ENCODE results near the gene DENND6B.

DENND6B gene

GRCh38 chr22:50276143-50276542 lies 50.7 kb downstream of the DENND6B start:
- TF ChIP-seq CTCF (IDR thresholded peaks at IDR 0.05) = no peak

- TF ChIP-seq CTCF (IDR thresholded peaks at IDR 0.05) = no peak
These were observed 51.4 kb downstream of the DENND6B start for GRCh38 chr22:50275181-50276055.

GRCh38 chr22:50274771-50275170 lies 52.0 kb downstream of the DENND6B start:
- no peak for TF ChIP-seq CTCF (IDR thresholded peaks at IDR 0.05)

- TF ChIP-seq CTCF (IDR thresholded peaks at IDR 0.05) = peak; percentile 32; the same call in 1 of the 2 replicates
These were observed 52.5 kb downstream of the DENND6B start for GRCh38 chr22:50274311-50274710.

- TF ChIP-seq CTCF (IDR thresholded peaks at IDR 0.05) = no peak
These were observed 54.6 kb downstream of the DENND6B start for GRCh38 chr22:50272044-50272802.

GRCh38 chr22:50271519-50271970 lies 55.3 kb downstream of the DENND6B start:
- TF ChIP-seq CTCF (IDR thresholded peaks at IDR 0.05) = no peak

- no peak for TF ChIP-seq CTCF (IDR thresholded peaks at IDR 0.05)
These were observed 56.0 kb downstream of the DENND6B start for GRCh38 chr22:50270666-50271394.

All from LNCAP (cell line).